Nucleus accumbens (tissue), 56 donors: Measurements from ENCODE around the gene FAM53A.

Source experiments
- DNase-seq, 56 donors: peaks; one replicate each; lab custom pipeline; 2025; lab: John Stamatoyannopoulos, UW

FAM53A gene

DNA sequence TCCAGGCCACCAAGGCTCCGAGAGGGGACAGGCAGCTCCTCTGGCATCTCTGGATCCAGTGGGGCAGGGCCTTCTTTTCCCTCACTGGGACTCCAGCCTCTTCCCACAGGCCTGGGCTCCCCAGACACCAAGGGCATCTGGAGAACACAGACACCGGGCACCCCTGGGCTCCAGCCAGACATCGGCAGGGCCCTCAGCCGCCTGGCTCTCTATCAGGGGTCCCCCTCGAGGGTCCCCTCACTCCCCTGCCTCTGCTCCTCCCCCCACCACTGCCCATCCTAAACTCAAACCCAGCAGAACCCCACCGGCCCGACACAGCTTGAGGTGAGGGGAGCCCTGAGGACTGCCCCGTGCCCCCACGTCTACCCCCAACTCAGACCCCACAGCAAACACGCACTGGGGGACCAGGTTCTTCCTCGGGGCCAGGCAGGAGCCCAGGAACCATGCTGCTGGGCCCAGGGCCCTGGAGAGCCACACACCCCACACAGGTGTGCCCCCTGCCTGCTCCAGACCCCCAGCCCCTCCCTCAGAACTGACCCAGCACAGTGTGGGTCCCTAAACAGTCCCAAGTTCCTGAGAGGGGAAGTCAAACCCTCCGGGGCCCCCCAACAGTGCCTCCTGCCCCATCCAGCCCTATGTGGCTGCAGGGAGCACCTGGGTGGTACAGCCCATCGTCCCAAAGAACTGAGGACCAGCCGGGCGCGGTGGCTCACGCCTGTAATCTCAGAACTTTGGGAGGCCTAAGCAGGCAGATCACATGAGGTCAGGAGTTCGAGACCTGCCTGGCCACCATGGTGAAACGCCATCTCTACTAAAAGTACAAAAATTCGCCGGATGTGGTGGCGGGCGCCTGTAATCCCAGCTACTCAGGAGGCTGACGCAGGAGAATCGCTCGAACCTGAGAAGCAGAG, 86.8 kb downstream of the FAM53A start:
- no peak for DNase-seq

DNA sequence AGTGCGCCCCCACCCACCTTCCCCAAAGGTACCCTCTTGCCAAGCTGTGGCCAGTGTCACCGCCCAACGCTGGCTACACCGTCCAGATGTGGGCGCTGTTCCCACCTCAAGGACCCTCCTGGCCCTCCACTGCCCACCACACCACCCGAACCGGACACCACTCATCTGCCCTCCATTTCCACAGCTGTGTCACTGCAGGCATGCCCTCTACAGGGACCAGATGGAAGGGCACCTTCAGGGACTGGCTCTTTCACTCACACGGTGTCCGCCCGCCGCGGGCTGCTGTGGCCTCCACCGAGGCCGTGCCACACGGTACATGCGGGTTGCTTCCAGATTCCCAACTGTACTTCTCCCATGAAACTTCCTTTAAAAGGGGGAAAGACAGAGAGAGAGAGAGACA, 87.7 kb downstream of the FAM53A start:
- DNase-seq, result no peak

DNA sequence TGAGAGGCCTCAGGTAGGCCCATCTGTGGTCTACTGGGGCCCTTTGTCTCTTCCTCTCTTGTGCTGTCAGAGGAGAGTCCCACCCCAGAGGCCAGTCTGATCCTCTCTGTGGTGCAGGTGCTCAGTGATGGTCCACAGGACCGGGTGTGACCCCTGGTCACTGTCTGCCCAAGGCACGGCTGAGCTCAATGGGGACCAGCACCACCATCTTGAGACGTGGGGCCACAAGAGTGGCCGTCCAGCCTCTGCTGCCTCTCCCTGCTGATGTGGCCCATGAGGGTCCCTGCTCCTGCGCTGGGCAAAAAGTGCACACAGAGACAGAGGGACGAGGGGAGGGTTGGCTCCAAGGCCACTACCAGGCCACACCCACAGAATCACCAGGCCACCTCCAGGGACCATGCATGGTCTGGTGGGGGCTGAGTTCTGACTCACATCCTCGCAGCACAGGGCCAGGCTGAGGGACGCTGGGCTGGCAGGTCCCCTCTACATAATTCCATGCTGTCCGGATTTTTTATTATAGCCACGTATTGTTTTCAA, 88.3 kb downstream of the FAM53A start:
- no peak for DNase-seq

DNA sequence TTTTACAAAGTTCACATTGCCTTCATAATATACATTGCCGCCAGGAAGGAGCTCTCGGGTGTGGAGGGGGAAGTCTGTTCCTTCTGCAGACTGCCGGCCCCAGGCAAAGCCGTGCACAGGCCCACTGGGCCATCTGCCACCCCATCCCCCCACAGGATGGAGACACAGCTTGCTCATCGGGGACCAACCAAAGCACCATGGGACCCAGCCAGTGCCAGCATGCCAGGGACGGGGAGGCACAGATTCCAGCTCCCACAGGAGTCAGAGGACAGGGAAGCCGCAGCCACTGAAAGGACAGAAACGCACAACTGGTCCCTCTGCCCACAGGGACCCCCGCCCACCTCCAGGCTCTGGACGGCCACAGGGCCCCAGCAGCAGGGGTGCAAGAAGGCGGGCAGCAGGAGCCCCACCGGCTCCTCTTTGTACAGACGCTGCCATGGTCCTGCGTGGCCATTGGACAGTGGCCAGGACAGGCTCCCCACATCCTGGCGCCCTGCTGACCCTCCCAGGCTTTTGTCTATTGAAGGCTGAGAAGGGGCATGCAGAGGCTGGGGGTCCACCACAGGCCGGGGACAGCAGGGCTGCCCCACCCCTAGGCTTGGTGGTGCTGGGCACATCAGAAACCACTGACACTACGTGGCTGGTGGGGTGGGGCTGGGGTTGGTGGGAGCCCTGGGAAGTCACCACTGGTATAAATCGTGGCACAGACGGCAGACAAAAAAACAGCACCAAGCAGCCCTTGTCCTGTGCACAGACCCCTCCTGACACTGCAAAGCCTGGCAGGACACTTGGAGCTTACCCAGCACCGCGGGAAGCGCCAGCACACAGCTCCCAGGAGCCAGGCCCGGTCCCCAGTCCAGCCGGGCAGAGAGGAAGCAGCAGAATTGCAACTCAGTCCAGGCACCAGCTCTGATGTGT, 89.0 kb downstream of the FAM53A start:
- no peak for DNase-seq

DNA sequence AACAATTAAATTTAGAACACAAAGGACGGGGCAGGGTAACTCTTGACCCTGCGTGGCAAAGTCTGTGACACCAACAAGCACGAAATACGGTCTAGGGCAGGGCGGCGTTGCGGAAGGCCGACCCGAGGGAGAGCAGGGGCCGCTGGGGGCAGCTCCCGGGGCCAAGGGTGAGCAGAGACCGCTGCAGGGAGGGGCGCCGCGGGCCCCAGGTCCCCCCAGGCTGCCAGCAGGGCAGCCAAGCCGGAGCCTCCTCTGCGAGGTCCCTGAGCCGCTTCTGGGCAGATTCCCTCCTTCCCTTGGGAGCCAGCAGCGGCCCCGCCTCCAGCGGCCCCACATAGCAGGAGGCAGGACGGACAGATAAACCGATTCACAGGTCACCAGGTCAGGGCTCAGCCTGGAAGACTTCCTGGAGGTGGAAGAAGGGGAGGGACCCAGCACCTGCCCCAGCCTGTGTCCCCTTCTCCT, 90.2 kb downstream of the FAM53A start:
- no peak for DNase-seq

DNA sequence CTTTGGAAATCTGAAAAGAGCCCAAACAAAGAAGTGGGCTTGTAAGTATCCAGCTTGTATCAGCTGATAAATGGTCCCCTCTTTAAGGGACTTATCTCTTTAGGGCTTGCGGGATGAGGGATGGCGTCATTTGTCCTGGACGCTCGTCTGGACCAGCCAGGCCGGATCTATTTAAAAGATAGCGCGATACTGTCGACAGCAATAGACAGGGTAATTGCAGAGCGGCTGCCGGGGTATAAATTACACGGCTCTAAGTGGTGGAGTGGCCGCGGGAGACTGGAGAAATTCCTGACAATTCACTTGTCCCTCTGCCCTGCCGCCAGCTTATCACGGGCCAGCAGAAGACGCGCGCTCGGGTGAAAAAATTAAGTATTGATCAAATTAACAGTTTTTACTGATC, 90.7 kb downstream of the FAM53A start:
- DNase-seq, result no peak

DNA sequence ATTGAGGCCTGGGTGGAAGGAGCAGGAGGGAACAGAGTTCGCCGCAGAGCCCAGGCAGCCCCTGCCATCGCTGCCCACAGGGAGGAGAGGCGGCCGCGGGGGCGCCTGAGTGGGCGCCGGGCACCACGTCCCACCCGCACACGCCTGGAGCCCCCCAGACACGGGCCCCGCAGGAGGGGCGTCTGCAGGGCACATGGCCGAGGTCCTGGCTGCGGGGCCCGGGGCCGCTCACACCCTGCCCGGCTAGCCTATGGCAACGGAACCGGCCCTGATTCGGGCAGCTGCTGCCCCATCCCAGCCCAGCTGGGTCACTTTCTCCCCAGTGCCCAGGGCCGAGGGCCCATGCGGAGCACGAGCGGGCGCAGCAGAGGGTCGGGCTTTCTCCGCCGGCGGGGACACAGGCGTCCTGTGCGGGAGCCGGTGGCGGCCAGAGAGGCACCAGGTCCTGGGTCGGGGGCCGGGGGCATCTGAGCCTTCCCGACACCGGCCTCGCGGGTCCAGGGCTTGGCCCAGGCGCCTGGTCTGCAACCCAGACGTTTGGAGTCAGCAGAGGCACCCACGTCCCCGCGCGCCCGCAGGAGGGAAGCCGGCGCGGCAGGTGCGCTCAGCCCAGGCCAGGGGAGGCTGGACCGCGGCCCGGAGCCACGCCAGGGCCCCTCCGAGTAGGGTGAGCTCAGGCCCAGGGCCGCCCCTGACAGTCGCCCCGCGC, 91.2 kb downstream of the FAM53A start:
- no peak for DNase-seq

DNA sequence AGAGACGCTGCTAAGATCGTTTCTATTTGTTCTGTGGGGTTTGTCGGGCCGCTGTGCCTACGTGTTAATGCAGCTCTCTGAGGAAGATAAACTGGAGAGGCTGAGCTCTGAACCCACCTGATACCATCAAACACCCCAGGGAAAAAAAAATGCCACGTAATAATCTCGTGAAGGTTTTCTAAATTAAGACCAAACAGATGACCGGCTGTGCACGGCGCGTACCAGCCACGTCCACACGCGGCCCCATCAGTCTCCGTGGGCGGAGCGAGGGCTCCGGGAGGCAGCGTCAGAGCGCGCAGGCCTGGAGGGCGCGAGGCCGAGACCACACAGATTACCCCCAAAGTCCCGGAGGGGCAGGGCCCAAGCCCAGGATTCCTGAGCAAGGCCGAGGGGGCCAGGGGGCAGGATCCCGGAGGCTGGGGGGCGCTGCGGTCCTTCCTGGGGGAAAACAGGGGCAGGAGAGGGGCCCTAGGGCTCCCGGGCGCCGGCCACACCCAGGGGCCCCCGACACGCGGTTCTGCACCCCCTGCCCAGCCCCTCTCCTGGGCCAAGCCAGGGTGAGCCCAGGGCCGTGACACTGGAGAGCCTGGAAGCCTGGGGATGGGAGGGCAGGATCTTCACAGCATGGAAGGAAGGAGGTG, 91.9 kb downstream of the FAM53A start:
- no peak for DNase-seq

DNA sequence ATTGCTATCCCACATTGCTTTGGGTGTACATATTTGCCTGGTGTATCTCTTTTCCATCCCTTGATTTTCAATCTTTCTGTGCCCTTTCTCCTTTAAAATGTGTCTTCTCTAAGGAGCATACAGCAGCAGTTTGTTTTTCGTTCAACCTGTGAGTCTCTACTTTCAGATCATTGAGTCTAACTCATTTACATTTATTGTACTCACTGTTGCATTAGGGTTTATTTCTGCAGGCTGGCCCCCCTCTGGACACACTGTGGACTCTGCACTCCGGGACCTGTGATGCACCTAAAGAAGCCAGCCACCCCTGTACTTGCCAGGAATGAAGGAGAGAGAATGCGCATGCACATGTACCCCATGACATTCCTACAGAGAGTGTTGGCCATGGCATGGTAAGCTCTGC, 93.0 kb downstream of the FAM53A start:
- no peak for DNase-seq

DNA sequence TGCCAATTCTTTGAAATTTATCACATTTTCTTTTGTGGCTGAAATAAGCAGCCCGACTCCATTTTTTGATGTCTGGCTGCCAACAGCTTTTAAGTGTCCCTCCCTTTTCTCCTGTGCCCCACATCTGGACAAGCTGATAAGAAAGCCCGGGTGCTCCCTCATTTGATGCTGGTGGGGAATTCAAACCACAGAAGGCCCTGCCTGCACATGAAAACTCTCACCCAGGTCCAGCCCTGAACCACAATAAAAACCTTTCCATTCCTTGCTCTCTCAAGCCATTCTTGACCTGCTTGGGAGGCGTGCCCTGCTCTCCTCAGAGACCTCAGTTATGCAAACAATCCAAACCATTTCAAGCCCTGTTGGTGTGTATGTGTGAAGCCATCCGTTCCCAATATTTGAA, 93.9 kb downstream of the FAM53A start:
- no peak for DNase-seq
